K562 (cell line): ENCODE results near the gene PTPRM.

Experiments used
- BHLHE40 ChIP-seq: IDR thresholded peaks from 2 replicates; pipeline ENCODE4 v1.6.1; 2011; ENCODE audit warnings: low read length, improper control_type of control experiment
- EZH2 ChIP-seq: IDR thresholded peaks from 2 replicates; pipeline ENCODE4 v1.6.1; 2012; ENCODE audit warnings: low read depth, mild to moderate bottlenecking, inconsistent platforms, low read length, borderline replicate concordance
- JUND ChIP-seq, 2 experiments: IDR thresholded peaks; 2 replicates in 1 of 2; 3 replicates in 1 of 2; pipeline ENCODE4 v1.6.1; 2011; ENCODE audit warnings: borderline replicate concordance in 2 of 2, low read depth in 2 of 2, low read length in 2 of 2, improper control_type of control experiment in 1 of 2, missing biosample characterization in 1 of 2, missing genetic modification characterization in 1 of 2, missing genetic modification reagents in 1 of 2
- SOX6 ChIP-seq: fragments of 450-650 bp; IDR thresholded peaks from 2 replicates; pipeline ENCODE4 v1.6.1; 2014; ENCODE audit warnings: mild to moderate bottlenecking
- ZZZ3 ChIP-seq: fragments of 450-650 bp; IDR thresholded peaks from 2 replicates; pipeline ENCODE4 v1.6.1; 2016; ENCODE audit warnings: antibody characterized with exemption, mild to moderate bottlenecking, moderate library complexity
- TF ChIP-seq, protein P1 (sequence below), 3 experiments: IDR thresholded peaks in 2 of 3; conservative IDR thresholded peaks in 1 of 3; 2 replicates each; pipeline ENCODE4 v1.5.1; 2011 to 2012; ENCODE audit warnings: low read length in 3 of 3, mild to moderate bottlenecking in 3 of 3, control low read depth in 2 of 3, improper control_type of control experiment in 1 of 3, inconsistent platforms in 1 of 3, low read depth in 1 of 3, mixed read lengths in 1 of 3, moderate library complexity in 1 of 3; ENCODE audit not compliant: insufficient read depth in 2 of 3
- TF ChIP-seq, protein P2 (sequence below), 2 experiments: fragments of 450-650 bp in 1 of 2; sonication (generic) in 1 of 2; formaldehyde crosslinking in 1 of 2; IDR thresholded peaks in 1 of 2; conservative IDR thresholded peaks in 1 of 2; 2 replicates each; pipeline versions ENCODE4 v1.6.1 to v1.8.1; 2016 to 2023; ENCODE audit warnings: mild to moderate bottlenecking in 2 of 2, moderate library complexity in 2 of 2, inconsistent platforms in 1 of 2, missing genetic modification reagents in 1 of 2
- TF ChIP-seq, protein P3 (sequence below): sonication (generic); formaldehyde crosslinking; IDR thresholded peaks from 2 replicates; pipeline ENCODE4 v1.8.0; 2022; ENCODE audit warnings: mild to moderate bottlenecking, low read depth, missing genetic modification reagents

DNA sequence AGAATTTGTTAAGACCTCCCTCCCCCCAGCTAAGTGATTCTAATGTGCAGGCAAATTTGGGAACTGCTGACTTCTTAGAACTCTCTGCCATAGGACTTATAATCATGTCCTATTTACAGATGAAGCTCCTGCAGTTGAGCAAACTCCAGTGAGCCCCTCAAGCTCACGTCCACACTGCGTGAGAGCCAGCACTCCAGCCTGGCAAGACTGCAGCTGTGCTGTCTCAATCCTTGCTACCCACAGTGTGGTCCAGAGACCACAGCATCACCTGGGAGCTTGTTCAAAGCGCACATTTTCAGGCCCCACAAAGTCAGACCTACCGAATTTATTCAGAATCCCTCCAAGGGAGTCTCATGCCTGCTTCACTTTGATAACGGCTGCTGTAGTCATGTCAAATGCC lies 799.0 kb downstream of the PTPRM start:
- TF ChIP-seq SOX6 = no peak
- TF ChIP-seq ZZZ3 = no peak
- TF ChIP-seq JUND (IDR thresholded peaks at IDR 0.05; ENCODE audit: borderline replicate concordance, low read depth, low read length) = no peak
- TF ChIP-seq JUND (tag; IDR thresholded peaks at IDR 0.05; ENCODE audit: borderline replicate concordance, low read depth, low read length) = no peak
- TF ChIP-seq, protein P1, sequence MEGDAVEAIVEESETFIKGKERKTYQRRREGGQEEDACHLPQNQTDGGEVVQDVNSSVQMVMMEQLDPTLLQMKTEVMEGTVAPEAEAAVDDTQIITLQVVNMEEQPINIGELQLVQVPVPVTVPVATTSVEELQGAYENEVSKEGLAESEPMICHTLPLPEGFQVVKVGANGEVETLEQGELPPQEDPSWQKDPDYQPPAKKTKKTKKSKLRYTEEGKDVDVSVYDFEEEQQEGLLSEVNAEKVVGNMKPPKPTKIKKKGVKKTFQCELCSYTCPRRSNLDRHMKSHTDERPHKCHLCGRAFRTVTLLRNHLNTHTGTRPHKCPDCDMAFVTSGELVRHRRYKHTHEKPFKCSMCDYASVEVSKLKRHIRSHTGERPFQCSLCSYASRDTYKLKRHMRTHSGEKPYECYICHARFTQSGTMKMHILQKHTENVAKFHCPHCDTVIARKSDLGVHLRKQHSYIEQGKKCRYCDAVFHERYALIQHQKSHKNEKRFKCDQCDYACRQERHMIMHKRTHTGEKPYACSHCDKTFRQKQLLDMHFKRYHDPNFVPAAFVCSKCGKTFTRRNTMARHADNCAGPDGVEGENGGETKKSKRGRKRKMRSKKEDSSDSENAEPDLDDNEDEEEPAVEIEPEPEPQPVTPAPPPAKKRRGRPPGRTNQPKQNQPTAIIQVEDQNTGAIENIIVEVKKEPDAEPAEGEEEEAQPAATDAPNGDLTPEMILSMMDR (IDR thresholded peaks at IDR 0.05 in 2 of 3, conservative IDR thresholded peaks at IDR 0.05 in 1 of 3; ENCODE audit: insufficient read depth in 2 of 3, low read depth in 1 of 3, low read length in 3 of 3) = no peak
- no peak for TF ChIP-seq BHLHE40
- TF ChIP-seq, protein P2, sequence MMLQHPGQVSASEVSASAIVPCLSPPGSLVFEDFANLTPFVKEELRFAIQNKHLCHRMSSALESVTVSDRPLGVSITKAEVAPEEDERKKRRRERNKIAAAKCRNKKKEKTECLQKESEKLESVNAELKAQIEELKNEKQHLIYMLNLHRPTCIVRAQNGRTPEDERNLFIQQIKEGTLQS (IDR thresholded peaks at IDR 0.05) = no peak
- TF ChIP-seq, protein P2 (CRISPR knock-in tag; conservative IDR thresholded peaks at IDR 0.05) = no peak
- TF ChIP-seq, protein P3, sequence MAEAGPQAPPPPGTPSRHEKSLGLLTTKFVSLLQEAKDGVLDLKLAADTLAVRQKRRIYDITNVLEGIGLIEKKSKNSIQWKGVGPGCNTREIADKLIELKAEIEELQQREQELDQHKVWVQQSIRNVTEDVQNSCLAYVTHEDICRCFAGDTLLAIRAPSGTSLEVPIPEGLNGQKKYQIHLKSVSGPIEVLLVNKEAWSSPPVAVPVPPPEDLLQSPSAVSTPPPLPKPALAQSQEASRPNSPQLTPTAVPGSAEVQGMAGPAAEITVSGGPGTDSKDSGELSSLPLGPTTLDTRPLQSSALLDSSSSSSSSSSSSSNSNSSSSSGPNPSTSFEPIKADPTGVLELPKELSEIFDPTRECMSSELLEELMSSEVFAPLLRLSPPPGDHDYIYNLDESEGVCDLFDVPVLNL (CRISPR knock-in tag) = no peak
- TF ChIP-seq EZH2 = no peak
